C4-2B (cell line): Measurements from ENCODE around the gene MBOAT1.

Experiments used
- ZFX ChIP-seq: fragments of 450-650 bp; IDR thresholded peaks from 2 replicates; pipeline ENCODE4 v1.6.1; 2017
- TF ChIP-seq, protein P1 (sequence below): fragments of 450-650 bp; conservative IDR thresholded peaks from 2 replicates; pipeline ENCODE4 v1.5.1; 2017; ENCODE audit warnings: mild to moderate bottlenecking

DNA sequence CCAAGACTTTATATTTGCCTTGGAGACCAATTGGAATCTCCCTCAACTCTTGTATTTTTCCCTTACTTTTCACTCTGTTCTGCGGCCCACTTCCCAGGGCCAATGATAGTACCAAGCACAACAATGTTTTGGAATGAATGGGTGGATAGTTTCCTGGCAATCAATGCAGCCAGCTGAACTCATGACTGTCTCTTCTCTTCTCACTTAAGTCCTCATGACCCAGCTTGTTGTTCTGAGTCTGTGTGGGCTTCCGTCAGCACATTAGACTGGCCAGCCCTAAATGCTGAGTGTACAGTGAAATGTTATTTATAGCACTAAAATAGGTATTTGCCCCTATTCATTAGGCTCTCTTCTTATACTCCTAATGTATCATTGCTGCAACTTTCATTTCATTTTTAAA lies 5.6 kb upstream of the MBOAT1 start:
- TF ChIP-seq, protein P1, sequence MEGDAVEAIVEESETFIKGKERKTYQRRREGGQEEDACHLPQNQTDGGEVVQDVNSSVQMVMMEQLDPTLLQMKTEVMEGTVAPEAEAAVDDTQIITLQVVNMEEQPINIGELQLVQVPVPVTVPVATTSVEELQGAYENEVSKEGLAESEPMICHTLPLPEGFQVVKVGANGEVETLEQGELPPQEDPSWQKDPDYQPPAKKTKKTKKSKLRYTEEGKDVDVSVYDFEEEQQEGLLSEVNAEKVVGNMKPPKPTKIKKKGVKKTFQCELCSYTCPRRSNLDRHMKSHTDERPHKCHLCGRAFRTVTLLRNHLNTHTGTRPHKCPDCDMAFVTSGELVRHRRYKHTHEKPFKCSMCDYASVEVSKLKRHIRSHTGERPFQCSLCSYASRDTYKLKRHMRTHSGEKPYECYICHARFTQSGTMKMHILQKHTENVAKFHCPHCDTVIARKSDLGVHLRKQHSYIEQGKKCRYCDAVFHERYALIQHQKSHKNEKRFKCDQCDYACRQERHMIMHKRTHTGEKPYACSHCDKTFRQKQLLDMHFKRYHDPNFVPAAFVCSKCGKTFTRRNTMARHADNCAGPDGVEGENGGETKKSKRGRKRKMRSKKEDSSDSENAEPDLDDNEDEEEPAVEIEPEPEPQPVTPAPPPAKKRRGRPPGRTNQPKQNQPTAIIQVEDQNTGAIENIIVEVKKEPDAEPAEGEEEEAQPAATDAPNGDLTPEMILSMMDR = no peak
- no peak for TF ChIP-seq ZFX
